Measurements from ENCODE around the gene KIAA0930. TPM values are rescaled to one million over a fixed set of nuclear protein-coding genes. Genes with fewer than 3 reads are reported as not detected.
A peak's percentile ranks its signal among the peaks of the same experiment; 100 is the strongest.

Gene KIAA0930
- total RNA-seq, 1 donor, result 43.4 TPM

DNA sequence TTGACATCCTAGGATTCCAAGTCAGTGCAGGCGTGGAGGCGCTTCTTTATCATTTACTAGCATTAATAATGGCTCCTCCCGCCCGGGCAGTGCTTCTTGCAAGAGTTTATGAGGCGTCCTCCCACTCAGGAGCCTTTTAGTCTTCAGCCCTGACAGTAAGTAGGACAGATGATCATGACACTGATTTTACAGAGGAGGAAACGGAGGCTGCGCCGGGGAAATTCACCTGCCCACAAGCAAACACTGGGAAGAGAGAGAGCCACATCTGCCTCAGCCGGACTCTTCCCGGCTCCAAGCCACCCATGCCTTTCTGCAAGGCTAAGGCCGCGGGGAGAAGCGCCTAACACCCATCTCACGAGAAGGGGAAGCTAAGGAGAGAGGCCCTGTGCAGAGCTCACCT, 35.9 kb downstream of the KIAA0930 start:
- peaks cover 26% of the 10 kb centered on the region for H4K20me1 ChIP-seq (ENCODE audit: insufficient read depth, low read length)
- TF ChIP-seq, protein P1, sequence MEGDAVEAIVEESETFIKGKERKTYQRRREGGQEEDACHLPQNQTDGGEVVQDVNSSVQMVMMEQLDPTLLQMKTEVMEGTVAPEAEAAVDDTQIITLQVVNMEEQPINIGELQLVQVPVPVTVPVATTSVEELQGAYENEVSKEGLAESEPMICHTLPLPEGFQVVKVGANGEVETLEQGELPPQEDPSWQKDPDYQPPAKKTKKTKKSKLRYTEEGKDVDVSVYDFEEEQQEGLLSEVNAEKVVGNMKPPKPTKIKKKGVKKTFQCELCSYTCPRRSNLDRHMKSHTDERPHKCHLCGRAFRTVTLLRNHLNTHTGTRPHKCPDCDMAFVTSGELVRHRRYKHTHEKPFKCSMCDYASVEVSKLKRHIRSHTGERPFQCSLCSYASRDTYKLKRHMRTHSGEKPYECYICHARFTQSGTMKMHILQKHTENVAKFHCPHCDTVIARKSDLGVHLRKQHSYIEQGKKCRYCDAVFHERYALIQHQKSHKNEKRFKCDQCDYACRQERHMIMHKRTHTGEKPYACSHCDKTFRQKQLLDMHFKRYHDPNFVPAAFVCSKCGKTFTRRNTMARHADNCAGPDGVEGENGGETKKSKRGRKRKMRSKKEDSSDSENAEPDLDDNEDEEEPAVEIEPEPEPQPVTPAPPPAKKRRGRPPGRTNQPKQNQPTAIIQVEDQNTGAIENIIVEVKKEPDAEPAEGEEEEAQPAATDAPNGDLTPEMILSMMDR (IDR thresholded peaks at IDR 0.05; ENCODE audit: extremely low read depth, low read depth, low read length), result no peak
- H3K79me2 ChIP-seq (ENCODE audit: insufficient read depth, low read length), result peaks cover 9% of the 10 kb centered on the region
- H3K4me2 ChIP-seq (ENCODE audit: insufficient read depth, low read length), result no peak overlapping the region
- H3K27me3 ChIP-seq (ENCODE audit: insufficient read depth, low read length), result no peaks in the 10 kb centered on the region
- no peak overlapping the region for H3K4me3 ChIP-seq (ENCODE audit: insufficient read depth, low read length)
- no peak overlapping the region for H3K27ac ChIP-seq (ENCODE audit: low read depth, low read length)
- peaks cover 31% of the 10 kb centered on the region for H3K4me1 ChIP-seq (ENCODE audit: insufficient read depth, low read length)
- DNase-seq (ENCODE audit: insufficient read length, low spot score, missing footprints), result no peak
- no peak overlapping the region for H2AFZ ChIP-seq (ENCODE audit: low read length)
- no peaks in the 10 kb centered on the region for H3K9me3 ChIP-seq (ENCODE audit: low read depth, low read length)
- peaks cover 7% of the 10 kb centered on the region for H3K36me3 ChIP-seq (ENCODE audit: insufficient read depth, low read length)

DNA sequence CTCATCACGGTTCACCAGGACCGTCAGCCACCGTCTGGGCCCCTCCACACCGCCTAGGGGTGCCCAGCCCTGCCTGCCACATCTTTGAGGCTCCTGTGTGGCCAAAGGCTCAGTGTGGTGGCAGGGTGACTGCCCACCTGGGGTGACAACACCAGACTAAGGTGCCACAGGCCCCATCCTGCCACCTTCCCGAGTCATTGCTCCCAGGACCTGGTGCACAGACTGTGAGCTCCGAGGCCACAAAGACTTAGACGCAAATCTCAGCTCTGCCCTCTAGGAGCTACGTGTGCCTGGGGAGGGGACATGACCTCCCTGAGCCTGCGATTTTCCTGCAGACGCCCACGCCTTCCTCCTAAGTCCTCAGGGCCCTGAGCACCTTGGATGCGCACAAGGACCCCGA, 36.5 kb downstream of the KIAA0930 start:
- Histone ChIP-seq H3K4me1 (ENCODE audit: insufficient read depth, low read length) (peaks cover 25% of the 10 kb centered on the region), H3K36me3 (ENCODE audit: insufficient read depth, low read length) (peaks cover 11% of the 10 kb centered on the region), H3K4me2 (ENCODE audit: insufficient read depth, low read length) (no peak overlapping the region), H3K27me3 (ENCODE audit: insufficient read depth, low read length) (no peaks in the 10 kb centered on the region), H4K20me1 (ENCODE audit: insufficient read depth, low read length) (peaks cover 26% of the 10 kb centered on the region), H3K79me2 (ENCODE audit: insufficient read depth, low read length) (peaks cover 3% of the 10 kb centered on the region), H2AFZ (ENCODE audit: low read length) (no peak overlapping the region), H3K4me3 (ENCODE audit: insufficient read depth, low read length) (no peak overlapping the region), H3K27ac (ENCODE audit: low read depth, low read length) (no peak overlapping the region), H3K9me3 (ENCODE audit: low read depth, low read length) (no peaks in the 10 kb centered on the region)
- TF ChIP-seq, protein P1 (IDR thresholded peaks at IDR 0.05; ENCODE audit: extremely low read depth, low read depth, low read length), result no peak
- DNase-seq (ENCODE audit: insufficient read length, low spot score, missing footprints), result no peak

DNA sequence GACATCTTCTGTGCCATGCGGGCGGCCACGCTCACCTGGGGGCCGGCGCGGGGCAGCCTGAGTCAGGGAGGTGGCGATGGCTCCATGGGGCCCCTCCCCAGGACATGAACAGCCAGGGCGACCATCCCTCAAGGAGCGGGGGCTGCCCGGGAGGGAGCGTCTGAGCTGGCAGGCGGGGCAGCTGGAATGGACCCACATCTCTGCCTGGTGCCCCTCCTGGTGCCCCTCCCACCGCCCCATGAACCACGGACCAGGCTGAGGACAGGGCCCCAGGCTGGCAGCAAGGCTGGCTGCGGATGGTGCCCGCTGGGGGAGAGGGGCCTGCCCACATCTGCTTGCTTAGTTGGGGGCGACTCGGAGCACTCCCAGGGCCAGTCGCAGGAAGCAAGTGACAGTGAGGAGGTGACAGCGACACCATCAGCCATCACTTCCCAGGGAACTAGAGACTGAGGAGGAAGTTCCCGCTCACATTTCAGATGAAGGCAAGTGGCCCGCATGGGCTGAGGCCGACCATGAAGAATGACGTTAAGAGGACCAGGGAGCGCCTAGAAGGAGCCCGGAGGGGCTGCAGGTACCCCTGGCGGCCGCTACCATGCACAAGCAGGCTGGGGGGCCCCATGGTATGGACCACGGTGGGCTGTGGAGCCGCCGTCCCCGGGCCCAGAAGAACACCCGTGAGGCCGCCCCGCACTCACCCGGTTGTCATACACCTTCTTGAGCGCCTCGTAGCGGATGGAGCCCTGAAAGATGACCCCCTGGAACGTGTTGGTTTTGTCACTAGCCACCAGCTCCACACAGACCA, 37.3 kb downstream of the KIAA0930 start:
- no peaks in the 10 kb centered on the region for H3K9me3 ChIP-seq (ENCODE audit: low read depth, low read length)
- H3K27me3 ChIP-seq (ENCODE audit: insufficient read depth, low read length), result no peaks in the 10 kb centered on the region
- H4K20me1 ChIP-seq (ENCODE audit: insufficient read depth, low read length), result peaks cover 18% of the 10 kb centered on the region
- peaks cover 15% of the 10 kb centered on the region for H3K36me3 ChIP-seq (ENCODE audit: insufficient read depth, low read length)
- no peak overlapping the region for H2AFZ ChIP-seq (ENCODE audit: low read length)
- no peak overlapping the region for H3K27ac ChIP-seq (ENCODE audit: low read depth, low read length)
- no peak for DNase-seq (ENCODE audit: insufficient read length, low spot score, missing footprints)
- H3K79me2 ChIP-seq (ENCODE audit: insufficient read depth, low read length), result no peaks in the 10 kb centered on the region
- H3K4me3 ChIP-seq (ENCODE audit: insufficient read depth, low read length), result no peak overlapping the region
- TF ChIP-seq, protein P1 (IDR thresholded peaks at IDR 0.05; ENCODE audit: extremely low read depth, low read depth, low read length), result no peak
- peaks cover 24% of the 10 kb centered on the region for H3K4me1 ChIP-seq (ENCODE audit: insufficient read depth, low read length)
- no peak overlapping the region for H3K4me2 ChIP-seq (ENCODE audit: insufficient read depth, low read length)

DNA sequence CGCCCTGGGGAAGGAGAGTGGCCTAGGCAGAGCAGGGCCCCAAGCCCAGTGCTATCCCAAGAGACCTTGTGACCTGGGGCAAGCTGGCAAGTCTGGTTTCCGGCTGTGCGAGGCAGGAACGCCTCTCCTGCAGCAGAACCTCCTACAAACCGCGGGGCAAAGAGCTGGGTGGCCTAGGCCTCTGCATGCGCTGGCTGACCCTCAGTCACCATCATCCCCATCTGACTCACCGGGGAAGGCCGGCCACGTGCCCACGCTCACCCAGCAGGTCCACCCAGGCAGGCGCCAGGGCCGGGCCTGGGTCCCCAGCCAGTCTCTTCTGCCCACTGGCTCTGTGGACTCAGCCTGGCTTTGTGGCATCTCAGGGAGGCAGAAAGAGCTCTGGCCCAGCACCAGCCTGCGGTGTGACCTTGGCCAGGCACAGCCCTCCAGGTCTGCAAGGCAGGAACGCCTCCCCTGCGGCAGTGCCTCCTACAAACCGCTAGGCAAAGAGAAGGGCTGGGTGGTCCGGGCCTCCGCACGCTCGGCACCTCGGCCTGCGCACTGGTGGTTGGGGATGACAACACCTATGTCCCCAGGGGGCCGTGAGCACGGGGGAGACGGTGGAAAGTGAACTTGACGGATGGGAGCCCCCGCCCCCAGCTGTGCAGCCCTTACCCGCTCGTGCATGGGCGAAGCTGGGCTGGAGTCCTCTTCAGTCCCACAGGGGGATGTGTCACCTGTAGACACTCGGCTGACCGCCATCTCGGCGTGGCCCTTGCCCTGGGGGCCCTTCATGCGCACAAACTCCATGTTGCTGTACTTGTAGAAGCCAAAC, 38.2 kb downstream of the KIAA0930 start:
- Histone ChIP-seq H3K4me1 (ENCODE audit: insufficient read depth, low read length) (peaks cover 21% of the 10 kb centered on the region), H2AFZ (ENCODE audit: low read length) (no peak overlapping the region), H3K4me3 (ENCODE audit: insufficient read depth, low read length) (peak overlapping the region; percentile 28), H3K9me3 (ENCODE audit: low read depth, low read length) (no peaks in the 10 kb centered on the region), H3K4me2 (ENCODE audit: insufficient read depth, low read length) (no peak overlapping the region), H3K79me2 (ENCODE audit: insufficient read depth, low read length) (no peaks in the 10 kb centered on the region), H4K20me1 (ENCODE audit: insufficient read depth, low read length) (peaks cover 15% of the 10 kb centered on the region), H3K27ac (ENCODE audit: low read depth, low read length) (peak overlapping the region; percentile 100), H3K36me3 (ENCODE audit: insufficient read depth, low read length) (peaks cover 15% of the 10 kb centered on the region), H3K27me3 (ENCODE audit: insufficient read depth, low read length) (no peaks in the 10 kb centered on the region)
- TF ChIP-seq, protein P1 (IDR thresholded peaks at IDR 0.05; ENCODE audit: extremely low read depth, low read depth, low read length), result no peak
- DNase-seq (ENCODE audit: insufficient read length, low spot score, missing footprints), result peak; percentile 88

Measured in osteoblast (primary cell).